GM21825 (cell line): ENCODE results near the gene NMRK2.

Experiments used
- ATAC-seq: cut with Tn5 transposase; IDR thresholded peaks from one replicate; pipeline ENCODE4 v1.9.1; 2021; ENCODE audit warnings: mild to moderate bottlenecking, moderate library complexity; ENCODE audit not compliant: unreplicated experiment

The NMRK2 gene

GRCh38 chr19:3981373-3981735 is 48.5 kb downstream of the NMRK2 start:
- no peak for ATAC-seq

DNA sequence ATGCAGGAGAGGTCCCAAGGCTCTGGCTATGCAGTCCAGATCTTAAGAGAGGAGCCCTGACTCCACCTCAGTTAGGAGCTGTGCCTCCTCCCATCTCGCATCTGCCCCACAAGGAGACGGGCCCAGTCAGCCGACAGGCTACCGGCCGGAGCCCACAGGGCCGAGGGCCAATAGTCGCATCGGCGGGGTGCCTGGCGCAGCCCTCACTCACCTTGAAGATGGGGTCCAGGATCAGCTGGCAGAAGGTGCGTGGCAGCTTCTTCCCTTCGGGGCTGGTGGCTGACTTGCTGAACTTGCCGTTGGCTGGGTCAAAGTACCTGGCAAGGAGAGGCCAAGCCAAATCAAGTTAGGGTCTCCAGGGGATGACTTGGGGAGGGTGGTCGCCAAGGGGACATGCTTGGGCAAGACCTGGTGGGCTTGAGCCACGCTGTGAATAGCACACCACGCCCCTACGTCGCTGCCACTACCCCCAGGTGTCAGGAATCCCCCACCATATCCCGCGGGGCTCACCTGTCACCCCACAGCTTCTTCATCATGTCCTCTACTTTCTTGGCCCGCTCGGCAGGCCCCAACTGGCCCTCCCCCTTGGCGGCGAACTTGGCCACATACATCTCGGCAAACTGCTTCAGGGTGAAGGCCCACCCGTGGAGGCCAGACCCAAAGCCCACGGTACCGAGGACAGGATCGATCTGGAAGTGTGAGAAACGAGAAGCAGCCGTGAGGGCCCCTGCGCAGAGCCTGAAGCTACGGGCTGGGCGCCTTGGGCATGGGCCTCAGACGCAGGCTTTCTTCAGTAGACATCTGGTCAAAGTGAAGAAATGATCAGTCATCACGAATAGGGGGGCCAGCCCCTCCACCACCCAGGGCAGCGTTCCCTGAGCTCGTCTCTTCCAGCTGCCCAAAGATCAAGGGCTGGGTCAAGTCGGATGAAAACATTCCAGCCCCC is 49.1 kb downstream of the NMRK2 start:
- ATAC-seq, result no peak

DNA sequence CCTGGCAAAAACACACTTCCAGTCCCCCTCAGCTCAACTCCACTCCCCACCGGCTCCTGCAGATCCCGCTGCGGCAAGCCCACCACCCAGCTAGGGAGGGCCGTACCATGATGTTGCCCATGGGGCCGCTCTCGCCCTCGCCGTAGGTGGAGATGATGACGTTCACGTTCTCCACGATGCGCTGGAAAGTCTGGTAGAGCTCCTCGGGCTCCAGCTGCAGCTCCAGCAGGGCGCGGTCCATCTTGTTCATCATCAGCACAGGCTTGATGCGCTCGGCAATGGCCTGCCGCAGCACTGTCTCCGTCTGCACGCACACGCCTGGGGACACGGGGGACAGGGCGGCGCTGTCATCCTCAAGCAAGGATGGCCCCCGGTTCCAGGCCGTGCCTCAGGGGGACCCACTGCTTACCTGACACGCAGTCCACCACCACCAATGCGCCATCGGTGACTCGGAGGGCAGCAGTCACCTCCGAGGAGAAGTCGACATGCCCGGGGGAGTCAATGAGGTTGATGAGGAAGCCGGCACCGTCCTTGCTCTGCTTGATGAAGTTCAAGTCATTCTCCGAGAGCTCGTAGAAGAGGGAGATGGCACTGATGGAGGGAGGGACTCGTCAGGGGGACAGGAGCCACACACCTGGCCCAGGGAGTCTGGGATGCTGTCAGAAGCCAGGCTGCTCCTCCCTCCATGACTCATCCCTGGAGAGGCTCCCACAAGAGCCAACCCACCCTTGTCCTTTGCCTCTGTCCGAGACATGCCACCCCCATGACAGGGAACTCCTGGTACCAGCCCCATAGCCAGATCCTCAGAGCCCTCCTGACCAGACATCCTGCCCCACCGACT is 50.1 kb downstream of the NMRK2 start:
- ATAC-seq, result no peak

DNA sequence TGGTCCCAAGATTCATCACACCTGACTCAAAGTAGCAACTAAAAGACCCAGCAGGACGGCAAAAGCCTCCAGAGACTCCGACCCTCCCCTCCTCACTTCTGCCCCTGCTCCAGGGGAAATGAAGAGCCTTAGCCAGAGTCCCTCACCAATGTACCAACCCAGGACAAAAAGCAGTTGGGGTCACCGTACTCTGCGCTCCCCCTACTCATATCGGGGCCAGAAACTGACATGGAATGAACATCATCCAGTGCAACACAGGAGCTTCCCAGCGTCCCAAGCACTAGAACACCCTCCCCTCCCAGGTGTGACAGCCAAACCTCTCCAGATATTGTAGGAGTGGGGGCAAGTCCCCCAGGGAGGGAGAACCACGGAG is 50.7 kb downstream of the NMRK2 start:
- ATAC-seq, result no peak

- ATAC-seq, result no peak
Observed at GRCh38 chr19:3983936-3984583, 51.2 kb downstream of the NMRK2 start.

DNA sequence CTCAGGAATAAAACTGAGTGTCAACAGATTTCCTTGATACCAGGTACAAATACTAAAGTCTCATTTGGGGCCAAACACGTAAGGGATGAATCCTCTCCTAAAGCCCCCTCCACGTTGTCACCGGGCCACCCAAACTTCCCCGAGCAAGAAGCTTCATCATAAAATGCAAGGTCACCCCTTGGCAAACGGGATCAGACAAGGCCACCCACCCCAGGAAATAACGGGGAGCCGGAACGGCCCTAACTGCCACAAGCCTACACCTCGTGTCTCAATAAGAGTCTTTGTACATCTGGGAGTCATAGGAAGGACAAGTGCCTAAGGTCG is 51.7 kb downstream of the NMRK2 start:
- no peak for ATAC-seq

GRCh38 chr19:3984908-3985642 is 52.2 kb downstream of the NMRK2 start, which contains the start of gene EEF2:
Gene EEF2 (minus strand): TSS chr19:3985463. CDS start chr19:3985380, 83 bp downstream.
- peak; percentile 41 for ATAC-seq

GRCh38 chr19:3985643-3986259 is 52.9 kb downstream of the NMRK2 start:
- no peak for ATAC-seq

DNA sequence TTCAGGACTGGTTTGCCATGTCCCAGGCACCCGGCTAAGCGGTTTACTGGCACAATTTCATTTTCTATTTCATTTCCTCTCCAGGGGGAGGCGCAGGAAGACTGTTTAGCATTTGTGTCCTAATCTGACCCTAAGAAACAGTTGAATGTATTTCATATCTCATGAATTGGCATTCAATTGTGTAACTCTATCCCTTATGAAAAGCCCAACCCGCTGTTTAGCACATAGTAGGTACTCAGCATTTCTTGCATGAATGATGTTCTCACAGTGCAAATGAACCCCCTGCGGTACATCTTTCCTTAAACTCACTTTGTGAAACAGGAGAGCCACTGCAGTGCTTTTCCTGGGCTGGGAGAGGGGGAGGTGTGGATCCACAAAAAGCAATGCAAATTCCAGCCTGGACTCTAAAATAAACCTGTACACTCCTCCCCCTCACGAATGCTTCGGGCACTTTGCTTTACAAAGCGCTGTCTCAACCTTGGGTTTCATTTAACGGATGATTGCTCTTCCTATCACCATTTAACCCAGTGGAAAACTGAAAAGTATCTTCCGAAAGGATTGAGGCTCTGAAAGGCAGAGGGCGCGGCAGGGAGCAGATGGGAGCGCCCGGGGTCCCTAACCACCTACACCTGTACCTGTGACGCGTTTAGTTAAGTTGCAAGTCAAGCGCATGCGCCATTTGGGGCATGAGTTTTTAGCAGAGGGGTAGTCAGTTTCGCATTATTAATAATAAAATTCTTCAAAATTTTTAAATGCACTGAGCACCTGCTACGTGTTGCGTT is 53.6 kb downstream of the NMRK2 start:
- no peak for ATAC-seq

DNA sequence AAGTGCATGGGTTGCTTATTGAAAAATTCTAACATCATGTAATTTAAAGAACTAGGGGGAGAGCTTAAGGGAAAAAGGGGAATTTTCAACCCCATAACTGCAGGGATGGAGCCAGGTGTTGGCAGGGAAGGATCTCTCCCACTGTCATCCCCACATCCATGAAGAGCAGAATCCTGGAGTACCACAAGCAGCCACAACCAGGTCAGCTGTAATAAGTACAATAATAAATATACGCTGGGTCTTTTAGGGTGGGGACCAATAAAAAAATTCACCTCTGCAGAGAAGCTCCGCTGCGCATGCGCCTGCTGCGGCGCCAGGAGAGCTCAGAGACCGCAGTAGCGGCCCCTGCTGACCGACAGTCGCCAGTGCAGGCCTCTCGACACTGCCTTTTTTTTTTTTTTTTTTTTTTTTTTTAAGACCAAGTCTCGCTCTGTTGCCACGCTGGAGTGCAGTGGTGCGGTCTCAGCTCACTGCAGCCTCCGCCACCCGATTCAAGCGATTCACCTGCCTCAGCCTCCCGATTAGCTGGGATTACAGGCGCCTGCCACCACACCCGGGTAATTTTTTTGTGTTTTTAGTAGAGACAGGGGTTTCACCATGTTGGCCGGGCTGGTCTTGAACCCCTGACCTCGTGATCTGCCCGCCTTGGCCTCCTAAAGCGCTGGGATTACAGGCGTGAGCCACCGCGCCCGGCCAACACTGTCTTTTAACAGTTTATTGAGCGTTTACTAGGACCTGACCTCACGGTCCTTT is 54.9 kb downstream of the NMRK2 start:
- no peak for ATAC-seq

DNA sequence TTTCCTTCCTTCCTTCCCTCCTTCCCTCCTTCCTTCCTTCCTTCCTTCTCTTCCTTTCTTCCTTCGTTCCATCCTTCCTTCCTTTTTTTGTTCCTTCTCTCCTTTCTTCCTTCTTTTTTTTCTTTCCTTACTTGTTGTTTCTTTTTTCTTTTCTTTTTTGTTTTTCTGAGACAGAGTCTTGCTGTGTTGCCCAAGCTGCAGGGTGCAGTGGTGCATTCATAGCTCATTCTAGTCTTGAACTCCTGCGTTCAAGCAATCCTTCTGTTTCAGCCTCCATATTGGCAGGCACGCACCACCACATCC is 57.9 kb downstream of the NMRK2 start:
- no peak for ATAC-seq
